ENCODE measurements around the gene TSSK6.

DNA sequence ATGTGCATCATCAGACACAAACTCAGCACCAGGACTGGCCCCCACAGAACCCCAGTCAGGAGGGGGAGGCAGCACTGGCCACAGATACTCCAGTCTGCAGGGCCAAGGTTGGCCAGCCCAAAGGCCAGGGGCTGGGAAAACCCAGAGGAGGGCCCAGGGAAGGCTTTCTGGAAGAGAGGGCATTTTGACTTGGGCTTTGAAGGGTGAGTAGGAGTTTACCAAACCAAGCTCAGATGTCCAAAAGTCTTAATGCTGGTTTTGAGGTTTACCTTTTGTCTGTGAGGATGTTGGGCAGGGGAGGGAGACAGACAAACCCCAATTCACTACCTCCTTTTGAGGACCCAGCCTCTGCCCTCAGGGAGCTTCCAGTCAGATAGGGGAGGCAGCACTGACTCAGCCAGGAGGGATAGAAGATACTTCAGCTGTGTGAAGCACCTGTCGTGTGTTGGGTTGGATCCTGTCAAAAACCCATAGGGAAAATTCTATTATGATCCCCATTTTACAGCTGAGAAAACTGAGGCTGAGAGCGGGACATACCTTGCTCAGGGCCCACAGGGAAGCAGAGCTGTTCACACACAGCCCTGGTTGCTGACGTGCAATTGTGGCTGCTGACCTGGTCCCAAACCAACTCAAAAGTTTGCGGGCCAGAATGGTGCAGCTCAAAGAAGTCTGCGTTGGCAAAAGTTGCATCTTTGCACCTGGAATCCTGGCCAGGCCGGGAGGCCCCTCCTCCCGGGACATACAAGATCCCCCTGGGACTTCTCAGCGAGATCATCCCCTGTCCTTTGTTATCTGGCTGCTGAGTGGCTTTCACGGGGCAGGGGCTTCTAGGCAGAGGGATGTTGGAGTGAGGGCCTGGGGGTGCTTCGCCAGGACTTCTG, 35.9 kb upstream of the TSSK6 start:
- no peak for TF ChIP-seq POLR2A (IDR thresholded peaks at IDR 0.05)
- no peak for TF ChIP-seq CTCF (IDR thresholded peaks at IDR 0.05)

All from testis (tissue), 2 donors.